ENCODE data around the gene TBL1XR1.

Gene TBL1XR1

DNA sequence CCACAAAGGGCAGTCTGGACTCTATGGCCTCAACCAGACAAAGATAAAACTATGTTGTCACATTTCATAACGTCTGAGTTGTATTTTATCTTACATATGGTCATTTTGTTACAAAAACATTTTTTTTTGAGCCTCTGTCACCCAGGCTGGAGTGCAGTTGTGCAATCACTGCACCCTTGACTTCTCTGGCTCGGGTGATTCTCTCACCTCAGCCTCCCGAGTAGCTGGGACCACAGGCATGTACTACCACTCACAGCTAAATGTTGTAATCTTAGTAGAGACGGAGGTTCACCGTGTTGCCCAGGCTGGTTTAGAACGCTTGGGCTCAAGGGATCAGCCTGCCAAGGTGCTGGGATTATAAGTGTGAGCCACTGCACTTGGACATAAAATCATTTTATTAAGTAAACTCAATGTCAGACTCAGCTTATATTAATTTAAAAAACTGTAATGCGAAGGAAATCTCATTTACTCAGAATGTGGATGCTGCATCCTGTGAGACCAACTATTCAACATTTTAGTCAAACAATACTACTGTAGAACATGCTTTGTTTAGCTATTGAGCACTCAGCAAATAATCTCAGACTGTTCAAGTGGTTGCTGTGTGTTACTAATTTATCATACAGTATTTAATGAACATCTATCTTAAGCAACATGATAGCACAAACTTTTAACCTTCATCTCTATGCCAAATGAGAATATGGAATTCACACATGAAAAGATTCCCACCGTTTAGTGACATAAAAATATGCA, 209.2 kb downstream of the TBL1XR1 start:
- Histone ChIP-seq H3K36me3 (ENCODE audit: control insufficient read depth in 5 of 5, insufficient read depth in 5 of 5, low read length in 5 of 5) (no peaks in the 10 kb centered on the region), H3K27me3 (ENCODE audit: control insufficient read depth in 5 of 5, insufficient read depth in 4 of 5, low read length in 5 of 5) (no peaks in the 10 kb centered on the region), H3K4me3 (ENCODE audit: low read depth in 1 of 5, low read length in 5 of 5) (no peak overlapping the region), H3K27ac (ENCODE audit: low read depth, low read length) (no peak overlapping the region), H3K9me3 (ENCODE audit: control insufficient read depth in 5 of 5, low read length in 5 of 5) (peaks cover 0 to 5% (median 0%) of the 10 kb centered on the region in 5 donors), H3K4me1 (ENCODE audit: control insufficient read depth in 5 of 5, insufficient read depth in 5 of 5, low read length in 5 of 5) (peaks cover 0 to 5% (median 0%) of the 10 kb centered on the region in 5 donors), H3K9ac (ENCODE audit: low read length in 5 of 5) (no peak overlapping the region)

DNA sequence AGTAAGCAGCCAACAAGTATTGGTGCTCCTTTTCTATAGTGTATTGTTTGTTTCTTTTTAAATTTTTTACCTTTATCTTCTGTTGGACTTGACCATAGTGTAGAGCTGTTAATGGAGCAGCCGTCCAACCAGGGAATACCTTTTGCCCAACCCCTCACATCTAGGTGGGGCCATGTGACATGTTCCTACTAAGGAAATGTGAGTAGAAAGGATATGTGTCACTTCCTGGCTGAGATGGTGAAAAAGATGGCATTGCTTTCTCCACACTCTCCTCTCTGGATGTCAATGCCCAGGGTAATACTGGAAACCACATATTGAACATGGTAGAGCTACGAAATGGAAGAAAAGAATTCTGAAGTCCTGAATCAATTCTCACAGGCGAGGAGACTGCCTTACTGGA, 218.8 kb downstream of the TBL1XR1 start:
- H3K27me3 ChIP-seq (ENCODE audit: control insufficient read depth in 5 of 5, insufficient read depth in 4 of 5, low read length in 5 of 5) = no peaks in the 10 kb centered on the region

DNA sequence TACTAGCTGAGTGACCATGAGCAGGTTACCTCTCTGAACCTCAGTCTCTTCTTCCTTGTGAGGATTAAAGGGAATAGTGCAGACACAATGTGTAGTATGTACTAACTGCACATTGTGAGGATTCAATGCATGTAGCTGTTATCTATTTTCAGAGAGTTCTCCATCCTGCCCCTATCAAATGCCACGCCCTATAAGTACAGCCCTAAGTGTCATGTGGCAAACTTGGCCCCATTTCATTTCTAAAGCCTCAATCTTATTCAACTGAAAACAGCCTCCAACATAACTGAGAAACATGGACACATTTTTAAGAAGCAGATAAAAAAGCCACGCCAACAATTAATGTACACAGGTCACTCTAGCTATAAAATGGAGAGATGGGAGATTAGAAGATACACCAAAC, 220.0 kb downstream of the TBL1XR1 start:
- H3K27ac ChIP-seq (ENCODE audit: low read depth, low read length) = no peak overlapping the region
- H3K9me3 ChIP-seq (ENCODE audit: control insufficient read depth in 5 of 5, low read length in 5 of 5) = peaks cover 0 to 6% (median 0%) of the 10 kb centered on the region in 5 donors
- H3K4me1 ChIP-seq (ENCODE audit: control insufficient read depth in 5 of 5, insufficient read depth in 5 of 5, low read length in 5 of 5) = no peaks in the 10 kb centered on the region
- no peaks in the 10 kb centered on the region for H3K27me3 ChIP-seq (ENCODE audit: control insufficient read depth in 5 of 5, insufficient read depth in 4 of 5, low read length in 5 of 5)
- H3K4me3 ChIP-seq (ENCODE audit: low read depth in 1 of 5, low read length in 5 of 5) = no peak overlapping the region
- no peaks in the 10 kb centered on the region for H3K36me3 ChIP-seq (ENCODE audit: control insufficient read depth in 5 of 5, insufficient read depth in 5 of 5, low read length in 5 of 5)
- H3K9ac ChIP-seq (ENCODE audit: low read length in 5 of 5) = no peak overlapping the region

More for the DNA sequence above, 218.8 kb downstream of the TBL1XR1 start:
- H3K36me3 ChIP-seq (ENCODE audit: control insufficient read depth in 5 of 5, insufficient read depth in 5 of 5, low read length in 5 of 5) = no peaks in the 10 kb centered on the region
- H3K9me3 ChIP-seq (ENCODE audit: control insufficient read depth in 5 of 5, low read length in 5 of 5) = peaks cover 0 to 6% (median 0%) of the 10 kb centered on the region in 5 donors
- no peak overlapping the region for H3K27ac ChIP-seq (ENCODE audit: low read depth, low read length)
- no peaks in the 10 kb centered on the region for H3K4me1 ChIP-seq (ENCODE audit: control insufficient read depth in 5 of 5, insufficient read depth in 5 of 5, low read length in 5 of 5)
- no peak overlapping the region for H3K4me3 ChIP-seq (ENCODE audit: low read depth in 1 of 5, low read length in 5 of 5)
- no peak overlapping the region for H3K9ac ChIP-seq (ENCODE audit: low read length in 5 of 5)

- H3K36me3 ChIP-seq (ENCODE audit: control insufficient read depth in 5 of 5, insufficient read depth in 5 of 5, low read length in 5 of 5) = no peaks in the 10 kb centered on the region
- H3K4me3 ChIP-seq (ENCODE audit: low read depth in 1 of 5, low read length in 5 of 5) = no peak overlapping the region
- H3K27ac ChIP-seq (ENCODE audit: low read depth, low read length) = no peak overlapping the region
- no peaks in the 10 kb centered on the region for H3K9me3 ChIP-seq (ENCODE audit: control insufficient read depth in 5 of 5, low read length in 5 of 5)
- H3K4me1 ChIP-seq (ENCODE audit: control insufficient read depth in 5 of 5, insufficient read depth in 5 of 5, low read length in 5 of 5) = no peaks in the 10 kb centered on the region
- no peak overlapping the region for H3K9ac ChIP-seq (ENCODE audit: low read length in 5 of 5)
- H3K27me3 ChIP-seq (ENCODE audit: control insufficient read depth in 5 of 5, insufficient read depth in 4 of 5, low read length in 5 of 5) = no peaks in the 10 kb centered on the region
Measured at GRCh38 chr3:176976586-176976985, 220.7 kb downstream of the TBL1XR1 start.

DNA sequence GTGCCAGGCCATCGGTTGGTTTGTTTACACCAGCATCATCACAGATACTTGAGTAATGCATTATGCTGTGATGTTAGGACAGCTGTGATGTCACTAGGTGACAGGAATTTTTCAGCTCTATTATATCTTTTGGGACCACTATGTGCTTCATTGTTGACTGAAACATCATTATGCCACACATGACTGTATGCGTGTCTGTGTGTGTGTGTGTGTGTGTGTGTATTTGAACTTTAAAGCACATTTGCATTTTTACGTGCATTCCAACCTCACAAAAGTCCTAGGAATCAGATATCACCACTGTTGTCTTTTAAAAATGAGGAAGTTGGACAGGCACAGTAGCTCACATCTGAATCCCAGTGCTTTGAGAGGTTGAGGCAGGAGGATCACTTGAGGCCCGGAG, 223.0 kb downstream of the TBL1XR1 start:
- no peaks in the 10 kb centered on the region for H3K36me3 ChIP-seq (ENCODE audit: control insufficient read depth in 5 of 5, insufficient read depth in 5 of 5, low read length in 5 of 5)
- no peaks in the 10 kb centered on the region for H3K27me3 ChIP-seq (ENCODE audit: control insufficient read depth in 5 of 5, insufficient read depth in 4 of 5, low read length in 5 of 5)
- H3K4me3 ChIP-seq (ENCODE audit: low read depth in 1 of 5, low read length in 5 of 5) = no peak overlapping the region
- no peaks in the 10 kb centered on the region for H3K4me1 ChIP-seq (ENCODE audit: control insufficient read depth in 5 of 5, insufficient read depth in 5 of 5, low read length in 5 of 5)
- H3K9me3 ChIP-seq (ENCODE audit: control insufficient read depth in 5 of 5, low read length in 5 of 5) = no peaks in the 10 kb centered on the region
- H3K27ac ChIP-seq (ENCODE audit: low read depth, low read length) = no peak overlapping the region
- no peak overlapping the region for H3K9ac ChIP-seq (ENCODE audit: low read length in 5 of 5)

DNA sequence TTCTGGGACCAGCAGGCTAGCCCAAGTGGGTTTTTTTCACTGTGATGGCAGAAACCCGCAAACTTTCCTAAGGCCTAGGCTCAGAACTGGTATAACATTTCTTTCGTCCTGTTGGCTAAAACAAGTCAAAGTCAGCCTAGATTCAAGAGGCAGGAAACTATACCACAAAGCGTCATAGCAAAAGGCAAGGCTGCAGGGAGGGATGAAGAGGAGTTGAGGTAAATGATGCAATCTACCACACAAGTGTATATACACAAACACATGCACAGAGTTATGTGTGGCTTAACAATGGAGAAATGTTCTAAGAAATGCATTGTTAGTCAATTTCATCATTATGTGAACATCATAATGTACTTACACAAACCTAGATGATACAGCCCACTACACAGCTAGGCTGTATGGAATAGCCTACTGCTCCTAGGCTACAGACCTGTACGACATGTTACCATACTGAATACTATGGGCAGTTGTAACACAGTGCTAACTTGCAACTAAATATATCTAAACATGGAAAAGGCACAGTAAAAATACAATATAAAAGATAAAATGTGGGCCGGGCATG, 225.6 kb downstream of the TBL1XR1 start:
- Histone ChIP-seq H3K27ac (ENCODE audit: low read depth, low read length) (no peak overlapping the region), H3K4me1 (ENCODE audit: control insufficient read depth in 5 of 5, insufficient read depth in 5 of 5, low read length in 5 of 5) (no peaks in the 10 kb centered on the region), H3K27me3 (ENCODE audit: control insufficient read depth in 5 of 5, insufficient read depth in 4 of 5, low read length in 5 of 5) (no peaks in the 10 kb centered on the region), H3K9me3 (ENCODE audit: control insufficient read depth in 5 of 5, low read length in 5 of 5) (no peaks in the 10 kb centered on the region), H3K4me3 (ENCODE audit: low read depth in 1 of 5, low read length in 5 of 5) (no peak overlapping the region), H3K9ac (ENCODE audit: low read length in 5 of 5) (no peak overlapping the region), H3K36me3 (ENCODE audit: control insufficient read depth in 5 of 5, insufficient read depth in 5 of 5, low read length in 5 of 5) (no peaks in the 10 kb centered on the region)

DNA sequence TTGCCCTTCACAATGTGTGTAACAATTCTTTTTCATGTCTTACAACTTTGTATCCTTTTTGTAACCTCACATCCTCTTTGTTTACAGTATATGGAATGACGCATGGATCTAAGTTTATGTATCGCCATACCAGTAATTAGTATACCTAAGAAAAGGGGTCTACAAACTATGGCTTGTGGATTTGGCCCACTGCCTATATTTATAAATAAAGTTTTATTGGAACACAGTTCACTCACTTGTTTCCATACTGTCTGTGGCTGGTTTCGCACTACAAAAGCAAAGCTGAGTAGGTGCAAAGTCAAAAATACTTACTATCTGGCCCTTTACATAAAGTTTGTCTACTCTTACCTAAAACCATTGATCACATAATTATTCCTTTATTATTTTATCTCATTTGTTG, 226.5 kb downstream of the TBL1XR1 start:
- H3K4me1 ChIP-seq (ENCODE audit: control insufficient read depth in 5 of 5, insufficient read depth in 5 of 5, low read length in 5 of 5) = no peaks in the 10 kb centered on the region
- H3K27ac ChIP-seq (ENCODE audit: low read depth, low read length) = no peak overlapping the region
- no peaks in the 10 kb centered on the region for H3K9me3 ChIP-seq (ENCODE audit: control insufficient read depth in 5 of 5, low read length in 5 of 5)
- H3K4me3 ChIP-seq (ENCODE audit: low read depth in 1 of 5, low read length in 5 of 5) = no peak overlapping the region
- H3K27me3 ChIP-seq (ENCODE audit: control insufficient read depth in 5 of 5, insufficient read depth in 4 of 5, low read length in 5 of 5) = no peaks in the 10 kb centered on the region
- no peaks in the 10 kb centered on the region for H3K36me3 ChIP-seq (ENCODE audit: control insufficient read depth in 5 of 5, insufficient read depth in 5 of 5, low read length in 5 of 5)
- no peak overlapping the region for H3K9ac ChIP-seq (ENCODE audit: low read length in 5 of 5)

DNA sequence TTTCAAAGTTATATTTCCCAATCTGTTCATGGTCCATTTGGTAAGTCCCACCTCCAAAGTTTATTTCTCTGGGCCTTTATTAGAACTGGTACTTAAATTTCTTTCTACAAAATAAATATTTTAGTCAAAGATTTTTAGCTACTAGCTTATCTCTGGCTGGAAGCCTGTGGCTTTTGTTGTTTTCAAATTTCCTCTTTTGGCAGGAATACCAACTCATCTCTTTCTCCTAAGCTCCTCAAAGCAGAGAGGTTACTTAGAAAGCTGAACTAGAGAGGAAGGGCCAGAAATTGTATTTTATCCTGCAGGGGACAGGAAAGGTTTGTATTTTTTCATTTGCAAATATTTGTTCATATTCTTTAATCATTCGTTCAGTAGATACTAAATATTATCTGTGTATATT, 227.8 kb downstream of the TBL1XR1 start:
- H3K9ac ChIP-seq (ENCODE audit: low read length in 5 of 5) = no peak overlapping the region
- H3K27me3 ChIP-seq (ENCODE audit: control insufficient read depth in 5 of 5, insufficient read depth in 4 of 5, low read length in 5 of 5) = no peaks in the 10 kb centered on the region
- no peak overlapping the region for H3K4me3 ChIP-seq (ENCODE audit: low read depth in 1 of 5, low read length in 5 of 5)
- no peaks in the 10 kb centered on the region for H3K9me3 ChIP-seq (ENCODE audit: control insufficient read depth in 5 of 5, low read length in 5 of 5)
- no peaks in the 10 kb centered on the region for H3K36me3 ChIP-seq (ENCODE audit: control insufficient read depth in 5 of 5, insufficient read depth in 5 of 5, low read length in 5 of 5)
- H3K4me1 ChIP-seq (ENCODE audit: control insufficient read depth in 5 of 5, insufficient read depth in 5 of 5, low read length in 5 of 5) = no peaks in the 10 kb centered on the region
- no peak overlapping the region for H3K27ac ChIP-seq (ENCODE audit: low read depth, low read length)
